ENCODE measurements around the gene TCF3. TPM values are rescaled to one million over a fixed set of nuclear protein-coding genes. Genes with fewer than 3 reads are reported as not detected.

TCF3 gene
- total and polyA plus RNA-seq, 4 donors = 18.8 to 94.7 (median 77.5) TPM

GRCh38 chr19:1613146-1613545, 39.3 kb downstream of the TCF3 start:
- DNase-seq (ENCODE audit: low read depth in 4 of 6, low spot score in 6 of 6) = no peak
- Histone ChIP-seq H3K4me3 (ENCODE audit: low read depth, low read length) (no peak overlapping the region), H3K27ac (ENCODE audit: low read depth, low read length) (no peak overlapping the region), H3K36me3 (ENCODE audit: control insufficient read depth, insufficient read depth, low read length) (peaks cover 90% of the 10 kb centered on the region), H3K4me1 (ENCODE audit: control insufficient read depth, insufficient read depth, low read length) (no peaks in the 10 kb centered on the region), H3K9me3 (ENCODE audit: control insufficient read depth, insufficient read depth, low read length) (no peaks in the 10 kb centered on the region), H3K27me3 (ENCODE audit: control insufficient read depth, insufficient read depth, low read length) (no peaks in the 10 kb centered on the region)
- 81% methylated on average over 9 of the region's 9 CpGs for WGBS (ENCODE audit: insufficient coverage)

DNA sequence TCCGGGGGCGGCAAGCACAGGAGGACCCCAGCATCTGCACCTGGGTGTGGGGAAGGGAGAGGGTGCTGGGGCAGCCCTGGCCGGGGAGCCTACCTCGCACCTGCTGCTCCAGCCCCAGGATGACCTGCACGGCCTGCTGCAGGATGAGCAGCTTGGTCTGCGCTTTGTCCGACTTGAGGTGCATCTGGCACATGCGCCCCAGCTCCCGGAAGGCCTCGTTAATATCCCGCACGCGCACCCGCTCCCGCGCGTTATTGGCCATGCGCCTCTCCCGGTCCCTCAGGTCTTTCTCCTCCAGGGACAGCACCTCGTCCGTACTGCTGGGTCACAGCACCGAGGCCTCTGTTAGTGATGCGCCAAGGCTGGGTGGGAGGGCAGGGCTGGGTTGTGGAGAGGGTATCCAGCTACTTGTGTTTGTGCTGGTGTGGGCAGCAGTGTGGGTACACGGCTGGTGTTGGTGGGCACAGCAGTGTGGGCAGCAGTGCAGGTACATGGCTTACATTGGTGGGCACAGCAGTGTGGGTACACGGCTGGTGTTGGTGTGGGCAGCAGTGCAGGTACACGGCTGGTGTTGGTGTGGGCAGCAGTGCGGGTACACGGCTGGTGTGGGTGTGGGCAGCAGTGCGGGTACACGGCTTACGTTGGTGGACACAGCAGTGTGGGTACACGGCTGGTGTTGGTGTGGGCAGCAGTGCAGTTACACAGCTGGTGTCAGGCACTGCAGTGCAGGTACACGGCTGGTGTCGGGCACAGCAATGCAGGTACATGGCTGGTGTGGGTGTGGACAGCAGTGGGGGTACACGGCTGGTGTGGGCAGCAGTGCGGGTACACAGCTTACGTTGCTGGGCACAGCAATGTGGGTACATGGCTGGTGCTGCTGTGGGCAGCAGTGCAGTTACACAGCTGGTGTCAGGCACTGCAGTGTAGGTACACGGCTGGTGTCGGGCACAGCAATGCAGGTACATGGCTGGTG, 40.0 kb downstream of the TCF3 start:
- no peaks in the 10 kb centered on the region for H3K27me3 ChIP-seq (ENCODE audit: control insufficient read depth, insufficient read depth, low read length)
- H3K4me1 ChIP-seq (ENCODE audit: control insufficient read depth, insufficient read depth, low read length) = no peaks in the 10 kb centered on the region
- WGBS (ENCODE audit: insufficient coverage) = 94% methylated on average over 36 of the region's 39 CpGs
- H3K27ac ChIP-seq (ENCODE audit: low read depth, low read length) = no peak overlapping the region
- H3K4me3 ChIP-seq (ENCODE audit: low read depth, low read length) = no peak overlapping the region
- no peaks in the 10 kb centered on the region for H3K9me3 ChIP-seq (ENCODE audit: control insufficient read depth, insufficient read depth, low read length)
- peaks cover 83% of the 10 kb centered on the region for H3K36me3 ChIP-seq (ENCODE audit: control insufficient read depth, insufficient read depth, low read length)
- DNase-seq (ENCODE audit: low read depth in 4 of 6, low spot score in 6 of 6) = peak in 1 of 6 donors; percentile 11

DNA sequence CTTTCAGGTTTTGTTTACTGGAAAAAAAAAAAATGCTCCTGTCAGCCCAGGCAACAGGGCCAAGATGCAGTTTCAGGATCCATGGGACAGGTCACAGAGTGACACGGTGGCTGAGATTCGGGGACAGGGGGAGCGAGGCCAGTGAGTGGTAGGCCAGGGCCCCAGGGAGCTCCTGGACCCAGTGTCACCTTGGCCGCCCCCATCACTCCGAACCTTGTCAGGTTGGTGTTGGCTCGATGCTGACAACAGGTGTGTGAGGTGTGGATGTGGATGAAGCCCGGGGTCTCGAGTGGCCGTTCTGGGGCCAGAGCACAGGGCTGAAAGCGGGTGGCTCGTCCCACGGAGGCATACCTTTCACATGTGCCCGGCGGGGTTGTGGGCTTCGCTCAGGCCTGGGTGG, 41.1 kb downstream of the TCF3 start:
- Histone ChIP-seq H3K9me3 (ENCODE audit: control insufficient read depth, insufficient read depth, low read length) (no peaks in the 10 kb centered on the region), H3K27me3 (ENCODE audit: control insufficient read depth, insufficient read depth, low read length) (no peaks in the 10 kb centered on the region), H3K4me1 (ENCODE audit: control insufficient read depth, insufficient read depth, low read length) (peaks cover 4% of the 10 kb centered on the region), H3K4me3 (ENCODE audit: low read depth, low read length) (no peak overlapping the region), H3K36me3 (ENCODE audit: control insufficient read depth, insufficient read depth, low read length) (peaks cover 74% of the 10 kb centered on the region), H3K27ac (ENCODE audit: low read depth, low read length) (no peak overlapping the region)
- WGBS (ENCODE audit: insufficient coverage) = 94% methylated on average over 14 of the region's 15 CpGs
- DNase-seq (ENCODE audit: low read depth in 4 of 6, low spot score in 6 of 6) = no peak

- no peak for DNase-seq (ENCODE audit: low read depth in 4 of 6, low spot score in 6 of 6)
- Histone ChIP-seq H3K27ac (ENCODE audit: low read depth, low read length) (no peak overlapping the region), H3K4me3 (ENCODE audit: low read depth, low read length) (no peak overlapping the region), H3K4me1 (ENCODE audit: control insufficient read depth, insufficient read depth, low read length) (peaks cover 12% of the 10 kb centered on the region), H3K9me3 (ENCODE audit: control insufficient read depth, insufficient read depth, low read length) (no peaks in the 10 kb centered on the region), H3K27me3 (ENCODE audit: control insufficient read depth, insufficient read depth, low read length) (no peaks in the 10 kb centered on the region), H3K36me3 (ENCODE audit: control insufficient read depth, insufficient read depth, low read length) (peaks cover 71% of the 10 kb centered on the region)
- WGBS (ENCODE audit: insufficient coverage) = 69% methylated on average over 3 of the region's 11 CpGs
These were observed 41.8 kb downstream of the TCF3 start for GRCh38 chr19:1610579-1610978.

GRCh38 chr19:1609680-1610474, 42.5 kb downstream of the TCF3 start:
- WGBS (ENCODE audit: insufficient coverage) = 92% methylated on average over 16 of the region's 16 CpGs
- Histone ChIP-seq H3K4me3 (ENCODE audit: low read depth, low read length) (no peak overlapping the region), H3K4me1 (ENCODE audit: control insufficient read depth, insufficient read depth, low read length) (peaks cover 13% of the 10 kb centered on the region), H3K27me3 (ENCODE audit: control insufficient read depth, insufficient read depth, low read length) (no peaks in the 10 kb centered on the region), H3K9me3 (ENCODE audit: control insufficient read depth, insufficient read depth, low read length) (no peaks in the 10 kb centered on the region), H3K36me3 (ENCODE audit: control insufficient read depth, insufficient read depth, low read length) (peaks cover 64% of the 10 kb centered on the region), H3K27ac (ENCODE audit: low read depth, low read length) (no peak overlapping the region)
- no peak for DNase-seq (ENCODE audit: low read depth in 4 of 6, low spot score in 6 of 6)

GRCh38 chr19:1609103-1609396, 43.4 kb downstream of the TCF3 start:
- no peak overlapping the region for H3K27ac ChIP-seq (ENCODE audit: low read depth, low read length)
- H3K36me3 ChIP-seq (ENCODE audit: control insufficient read depth, insufficient read depth, low read length) = peaks cover 56% of the 10 kb centered on the region
- no peaks in the 10 kb centered on the region for H3K27me3 ChIP-seq (ENCODE audit: control insufficient read depth, insufficient read depth, low read length)
- 61% methylated on average over 6 of the region's 10 CpGs for WGBS (ENCODE audit: insufficient coverage)
- no peak overlapping the region for H3K4me3 ChIP-seq (ENCODE audit: low read depth, low read length)
- peaks cover 22% of the 10 kb centered on the region for H3K4me1 ChIP-seq (ENCODE audit: control insufficient read depth, insufficient read depth, low read length)
- H3K9me3 ChIP-seq (ENCODE audit: control insufficient read depth, insufficient read depth, low read length) = no peaks in the 10 kb centered on the region
- no peak for DNase-seq (ENCODE audit: low read depth in 4 of 6, low spot score in 6 of 6)

GRCh38 chr19:1608359-1609102, 43.9 kb downstream of the TCF3 start:
- no peak for DNase-seq (ENCODE audit: low read depth in 4 of 6, low spot score in 6 of 6)
- H3K4me1 ChIP-seq (ENCODE audit: control insufficient read depth, insufficient read depth, low read length) = peaks cover 27% of the 10 kb centered on the region
- 81% methylated on average over 22 of the region's 23 CpGs for WGBS (ENCODE audit: insufficient coverage)
- H3K4me3 ChIP-seq (ENCODE audit: low read depth, low read length) = no peak overlapping the region
- H3K9me3 ChIP-seq (ENCODE audit: control insufficient read depth, insufficient read depth, low read length) = no peaks in the 10 kb centered on the region
- H3K27ac ChIP-seq (ENCODE audit: low read depth, low read length) = no peak overlapping the region
- peaks cover 54% of the 10 kb centered on the region for H3K36me3 ChIP-seq (ENCODE audit: control insufficient read depth, insufficient read depth, low read length)
- H3K27me3 ChIP-seq (ENCODE audit: control insufficient read depth, insufficient read depth, low read length) = no peaks in the 10 kb centered on the region

DNA sequence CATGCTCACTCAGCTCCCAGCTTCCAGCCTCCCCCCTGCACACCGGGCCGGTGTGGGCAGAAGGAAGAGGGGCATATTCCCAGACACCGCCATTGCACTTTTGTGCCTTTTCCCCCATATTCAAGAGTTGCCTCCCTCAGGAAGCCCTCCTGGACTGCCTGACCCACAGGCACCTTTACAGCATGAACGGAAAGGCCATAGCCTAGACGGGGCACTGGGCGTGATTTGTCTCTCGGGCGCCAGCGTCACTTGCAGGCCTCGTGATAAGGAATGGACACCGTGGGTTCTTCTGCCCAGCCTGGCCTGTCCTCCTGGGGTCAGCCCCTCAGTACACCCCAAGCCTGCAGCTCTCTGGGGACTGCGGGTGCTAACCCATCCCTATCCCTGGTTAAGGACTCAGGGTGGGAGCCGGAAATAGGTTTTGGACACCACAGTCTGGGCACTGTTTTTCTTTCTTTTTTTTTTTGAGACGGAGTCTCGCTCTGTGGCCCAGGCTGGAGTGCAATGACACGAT, 46.2 kb downstream of the TCF3 start:
- Histone ChIP-seq H3K9me3 (ENCODE audit: control insufficient read depth, insufficient read depth, low read length) (no peaks in the 10 kb centered on the region), H3K27me3 (ENCODE audit: control insufficient read depth, insufficient read depth, low read length) (no peaks in the 10 kb centered on the region), H3K4me3 (ENCODE audit: low read depth, low read length) (peak overlapping the region; percentile 92), H3K36me3 (ENCODE audit: control insufficient read depth, insufficient read depth, low read length) (peaks cover 54% of the 10 kb centered on the region), H3K4me1 (ENCODE audit: control insufficient read depth, insufficient read depth, low read length) (peaks cover 37% of the 10 kb centered on the region), H3K27ac (ENCODE audit: low read depth, low read length) (peak overlapping the region; percentile 99)
- WGBS (ENCODE audit: insufficient coverage) = 29% methylated on average over 15 of the region's 16 CpGs
- no peak for DNase-seq (ENCODE audit: low read depth in 4 of 6, low spot score in 6 of 6)

Data from spinal cord (tissue), 10 donors.